NCI-H774 (cell line): ENCODE results near the gene CXorf58.
"Not testable (repeated sequence)": the region's sequence is repeated elsewhere in the genome, so short reads cannot be mapped to it uniquely, and the experiment has no call there.

Source experiments
- DNase-seq: peaks from one replicate; lab custom pipeline; 2025; lab: John Stamatoyannopoulos, UW

Gene CXorf58, protein sequence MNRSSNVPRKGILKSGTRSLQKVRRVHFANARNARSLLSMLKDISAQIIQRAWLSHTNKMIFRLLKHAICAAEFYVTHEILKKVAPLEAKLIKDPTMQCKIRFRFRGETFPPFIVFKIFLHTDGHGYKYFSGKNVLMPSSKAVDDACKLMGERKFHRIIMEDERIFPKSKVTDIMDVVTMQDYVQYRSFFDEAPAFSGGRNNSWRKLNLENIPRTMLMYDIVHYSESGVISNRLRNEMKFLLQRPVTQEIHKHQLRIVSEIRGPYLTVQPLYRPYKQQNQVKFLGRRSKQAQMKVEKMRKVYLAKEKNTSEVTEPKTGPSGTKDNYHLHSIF

DNA sequence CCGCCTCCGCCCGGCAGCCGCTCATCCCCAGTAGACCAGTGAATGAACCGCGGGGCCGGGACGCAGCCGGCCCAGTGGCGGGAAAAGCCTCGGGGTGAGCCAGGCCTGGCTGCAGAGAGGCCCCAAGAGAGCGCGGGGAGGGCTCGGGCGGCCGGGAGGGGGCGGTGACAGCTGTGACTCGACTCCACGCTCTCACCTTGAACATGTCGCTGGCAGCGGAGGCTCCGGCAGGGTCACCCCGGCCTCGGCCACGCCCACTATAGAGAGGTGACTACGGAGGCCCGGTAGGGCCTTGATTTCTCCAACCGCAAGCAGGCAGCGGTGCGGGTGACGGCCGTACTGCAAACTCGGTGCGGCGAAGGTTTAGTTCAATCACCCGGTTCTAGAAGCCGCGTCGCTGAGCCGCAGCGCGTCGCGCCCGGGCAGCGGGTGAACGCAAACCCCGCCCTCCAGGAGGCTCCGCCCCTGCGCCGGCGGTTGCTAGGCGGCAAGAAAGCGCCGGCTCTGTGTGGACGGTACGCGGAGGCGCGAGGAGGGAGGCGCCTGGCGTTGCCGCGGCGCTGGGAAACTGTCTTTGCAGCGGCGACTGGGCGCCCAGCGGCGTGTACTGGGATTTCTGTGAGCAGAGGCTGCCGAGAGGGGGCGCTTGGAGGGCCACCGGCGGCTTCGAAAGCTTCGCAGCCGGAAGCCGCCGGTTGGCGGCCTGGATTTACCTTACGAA is at the start of gene CXorf58, which contains the start of gene APOO:
Gene CXorf58, plus strand, starts transcription at position 509 of the 721 bp plus-strand sequence. CDS start 2,297 bp downstream, outside the sequence.
Gene APOO, minus strand, starts transcription at position 441 of the 721 bp plus-strand sequence. Its CDS starts 236 bp downstream, at position 205.
- DNase-seq, result peak; percentile 91

DNA sequence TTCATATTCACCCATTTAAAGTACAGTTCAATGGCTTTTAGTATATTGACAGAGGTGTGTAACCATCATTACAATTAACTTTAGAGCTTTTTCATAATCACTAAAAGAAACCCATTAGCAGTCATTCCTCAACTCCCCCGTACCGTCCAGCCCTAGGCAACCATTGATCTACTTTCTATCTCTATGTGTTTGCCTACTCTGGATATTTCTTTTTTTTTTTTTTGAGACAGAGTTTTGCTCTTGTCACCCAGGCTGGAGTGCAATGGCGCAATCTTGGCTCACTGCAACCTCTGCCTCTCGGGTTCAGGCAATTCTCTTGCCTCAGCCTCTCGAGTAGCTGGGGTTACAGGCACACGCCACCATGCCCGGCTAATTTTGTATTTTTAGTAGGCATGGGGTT is 48.6 kb upstream of the CXorf58 start:
- DNase-seq, result not testable (repeated sequence)

DNA sequence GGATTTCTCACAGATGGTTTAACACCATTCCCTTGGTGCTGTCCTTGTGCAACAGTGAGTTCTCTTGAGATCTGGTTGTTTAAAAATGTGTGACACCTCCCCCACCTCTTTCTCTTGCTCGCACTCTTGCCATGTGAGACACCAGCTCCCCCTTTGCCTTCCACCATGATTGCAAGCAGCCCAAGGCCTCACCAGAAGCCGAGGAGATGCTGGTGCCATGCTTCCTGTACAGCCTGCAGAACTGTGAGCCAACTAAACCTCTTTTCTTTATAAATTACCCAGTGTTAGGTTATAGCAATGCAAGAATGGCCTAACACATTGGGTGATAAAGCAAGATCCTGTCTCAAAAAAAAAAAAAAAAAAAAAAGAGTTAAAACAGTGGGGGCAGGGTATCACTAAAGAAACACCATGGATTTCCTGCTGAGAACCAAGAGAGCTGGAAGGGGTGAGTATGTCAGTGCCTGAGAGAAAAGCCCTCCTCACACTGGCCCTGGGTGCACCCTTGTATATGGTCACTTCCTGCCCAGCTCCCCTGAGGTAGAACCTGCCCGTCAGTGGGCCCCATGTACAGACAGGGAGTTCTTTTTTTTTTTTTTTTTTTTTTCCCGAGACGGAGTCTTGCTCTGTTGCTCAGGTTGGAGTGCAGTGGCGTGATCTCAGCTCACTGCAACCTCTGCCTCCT is 46.5 kb upstream of the CXorf58 start:
- DNase-seq, result no peak

DNA sequence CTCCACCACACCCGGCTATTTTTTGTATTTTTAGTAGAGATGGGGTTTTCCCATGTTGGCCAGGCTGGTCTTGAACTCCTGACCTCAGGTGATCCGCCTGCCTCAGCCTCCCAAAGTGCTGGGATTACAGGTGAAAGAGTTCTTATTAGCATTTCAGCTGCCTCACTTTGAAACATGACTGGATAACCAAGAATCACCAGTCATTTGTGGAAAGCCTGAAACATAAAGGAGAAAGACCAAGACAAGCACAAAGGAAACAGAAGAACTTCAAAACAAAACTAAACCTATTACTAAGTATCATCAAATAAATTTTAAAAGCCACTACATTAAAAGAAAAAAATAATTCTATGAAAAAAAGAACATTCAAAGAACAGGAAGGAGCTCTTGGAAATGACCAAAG is 45.9 kb upstream of the CXorf58 start:
- DNase-seq, result not testable (repeated sequence)

DNA sequence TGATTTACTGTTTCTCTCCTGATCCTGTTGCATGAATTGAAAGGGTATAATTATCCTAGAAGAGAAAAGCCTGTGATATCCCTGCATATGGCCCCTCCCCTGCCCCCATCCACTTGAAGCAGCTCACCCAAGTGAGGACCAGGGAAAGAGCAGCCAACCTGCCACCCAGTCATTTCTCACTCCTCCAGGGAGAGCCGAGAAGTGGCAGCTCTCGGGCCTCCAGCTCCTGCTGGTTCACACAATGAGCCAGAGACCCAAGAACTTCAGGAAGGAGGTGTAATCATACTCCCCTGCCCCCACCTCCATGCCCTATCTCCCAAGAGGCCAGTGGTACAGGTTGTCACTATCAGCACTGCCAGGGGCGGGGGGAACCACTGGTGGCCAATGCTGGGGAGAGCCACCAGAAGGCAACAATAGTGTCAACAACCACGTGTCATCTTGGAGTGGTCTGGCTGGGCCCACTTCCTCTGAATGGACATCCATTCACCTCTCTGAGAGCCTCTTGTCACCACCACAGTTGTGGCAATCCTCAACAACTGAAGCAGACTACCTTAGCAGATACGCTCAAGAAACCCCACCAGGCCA is 43.0 kb upstream of the CXorf58 start:
- no peak for DNase-seq

DNA sequence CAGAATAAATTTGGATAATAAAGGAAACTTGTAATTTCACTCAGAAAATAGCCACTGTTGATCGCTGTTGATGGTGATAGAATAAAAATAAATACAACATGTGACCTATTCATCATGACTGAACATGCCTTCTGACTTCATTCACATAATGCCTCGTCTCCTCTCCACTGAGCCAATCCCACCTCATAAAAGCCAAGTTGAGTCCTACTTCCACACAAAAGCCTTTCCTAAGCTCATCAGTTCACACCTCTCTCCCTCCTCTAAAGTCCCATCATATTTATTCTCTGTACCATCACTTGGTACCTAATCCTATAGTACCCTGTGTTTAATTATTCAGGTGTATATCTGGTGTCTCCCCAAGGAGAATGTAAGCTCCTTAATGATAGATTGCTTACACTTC is 37.8 kb upstream of the CXorf58 start:
- no peak for DNase-seq

DNA sequence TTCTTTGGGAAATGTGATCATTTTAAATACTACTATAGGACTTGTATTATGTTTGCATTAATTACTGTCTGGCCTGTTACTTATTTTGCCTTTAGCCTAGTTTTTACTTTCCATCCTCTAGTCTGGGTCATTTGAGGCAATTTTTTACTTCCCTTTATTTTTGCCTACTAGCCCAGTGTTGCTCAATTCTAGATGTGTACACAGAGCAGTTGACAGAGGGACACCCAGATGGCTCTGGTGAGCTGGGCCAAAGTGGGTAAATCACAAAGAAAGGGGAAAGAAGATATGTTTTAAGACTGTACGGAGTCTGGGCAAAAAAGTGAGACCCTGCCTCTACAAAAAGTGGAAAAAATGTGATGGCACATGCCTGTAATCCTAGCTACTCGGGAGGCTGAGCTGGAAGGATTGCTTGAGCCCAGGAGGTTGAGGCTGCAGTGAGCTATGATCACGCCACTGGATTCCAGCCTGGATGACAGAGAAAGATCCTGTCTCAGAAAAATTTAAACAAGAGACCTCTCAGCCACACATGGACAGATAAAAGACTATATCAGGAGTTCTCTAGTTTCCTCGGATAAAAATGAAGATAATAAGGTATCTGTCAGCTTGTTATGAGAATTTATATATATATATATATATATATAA is 35.8 kb upstream of the CXorf58 start:
- DNase-seq, result no peak

DNA sequence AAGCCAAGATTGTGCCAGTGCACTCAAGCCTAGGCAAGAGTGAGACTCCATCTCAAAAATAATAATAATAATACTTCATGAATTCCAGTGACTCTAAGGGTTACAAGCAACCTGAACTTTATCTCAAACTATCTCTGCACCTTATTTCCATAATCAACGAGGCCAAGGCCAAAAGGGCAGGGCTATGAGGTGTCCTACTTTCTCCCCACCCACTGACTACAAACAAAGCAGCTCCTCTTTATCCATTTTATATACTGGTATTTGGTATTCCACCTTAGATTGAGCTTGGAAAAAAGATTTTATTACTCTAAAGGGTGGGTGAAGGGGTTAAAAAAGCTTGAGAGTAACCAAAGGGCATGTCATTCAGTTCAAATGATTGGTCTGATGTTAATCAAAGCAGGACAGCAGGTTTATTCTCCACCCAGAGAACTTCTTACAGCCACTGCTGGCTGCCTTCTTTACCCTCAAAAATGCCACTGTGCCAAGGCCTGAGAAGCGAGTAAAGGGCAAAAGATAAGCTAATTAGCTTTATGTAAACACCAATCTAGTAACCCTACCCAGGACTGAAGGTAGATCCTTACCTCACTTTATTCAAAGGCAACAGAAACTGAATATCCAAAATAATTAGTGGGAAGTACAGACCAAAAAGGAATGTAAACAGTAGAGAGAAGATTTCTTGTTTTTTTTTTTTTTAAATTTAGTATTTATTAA is 28.3 kb upstream of the CXorf58 start:
- DNase-seq, result no peak

DNA sequence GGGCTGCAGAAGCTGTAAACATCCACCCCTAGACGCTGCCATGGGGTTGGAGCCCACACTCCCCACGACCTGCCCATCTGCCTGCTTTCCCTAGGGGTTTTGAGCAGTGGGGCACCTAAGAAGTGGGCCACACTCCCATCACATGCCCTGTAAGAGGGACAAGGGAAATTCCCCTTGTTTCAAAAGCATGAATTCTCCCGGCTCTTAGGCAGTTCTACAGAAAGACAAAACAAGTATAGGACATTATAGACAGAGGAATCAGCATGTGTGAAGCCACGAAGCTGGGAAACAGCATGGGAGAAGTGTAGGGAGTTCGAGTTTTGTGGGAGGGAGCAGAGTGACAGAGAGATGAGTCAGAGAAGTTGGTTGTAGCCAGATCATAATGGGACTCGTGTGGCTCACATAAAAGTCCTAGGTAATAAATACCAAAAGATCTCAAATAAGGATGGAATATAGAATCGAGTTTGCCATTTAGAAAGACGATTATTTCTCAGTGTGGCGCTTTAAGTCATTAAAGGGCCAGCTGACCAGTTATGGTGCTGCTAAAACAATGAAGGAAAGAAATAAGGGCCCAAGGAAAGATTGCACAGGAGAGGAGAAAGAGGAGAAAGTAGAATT is 24.0 kb upstream of the CXorf58 start:
- no peak for DNase-seq

DNA sequence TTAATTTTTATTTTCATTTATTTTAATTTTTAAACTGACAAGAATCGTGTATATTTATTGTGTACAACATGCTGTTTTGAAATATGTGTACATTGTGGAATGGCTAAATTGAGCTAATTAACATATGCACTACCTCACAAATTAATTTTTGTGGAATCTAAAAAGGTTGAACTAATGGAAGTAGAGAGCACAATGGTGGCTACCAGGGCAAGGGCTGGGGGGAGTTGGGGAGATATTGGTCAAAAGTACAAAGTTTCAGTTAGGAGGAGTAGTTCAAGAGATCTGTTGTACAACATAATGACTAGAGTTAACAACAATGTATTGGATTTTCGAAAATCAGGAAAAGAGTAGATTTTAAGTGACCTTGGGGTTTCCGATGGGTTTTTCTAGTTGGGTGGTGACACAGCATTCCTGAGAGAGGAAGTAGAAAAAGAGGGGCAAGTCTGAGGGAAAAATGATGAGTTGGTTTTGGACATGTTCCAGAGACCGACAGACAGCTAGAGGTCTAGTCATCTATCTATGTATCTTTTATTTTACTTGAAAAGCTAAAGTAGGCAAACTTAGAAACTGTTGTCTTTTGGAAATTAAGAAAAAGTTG is 23.3 kb upstream of the CXorf58 start:
- no peak for DNase-seq

DNA sequence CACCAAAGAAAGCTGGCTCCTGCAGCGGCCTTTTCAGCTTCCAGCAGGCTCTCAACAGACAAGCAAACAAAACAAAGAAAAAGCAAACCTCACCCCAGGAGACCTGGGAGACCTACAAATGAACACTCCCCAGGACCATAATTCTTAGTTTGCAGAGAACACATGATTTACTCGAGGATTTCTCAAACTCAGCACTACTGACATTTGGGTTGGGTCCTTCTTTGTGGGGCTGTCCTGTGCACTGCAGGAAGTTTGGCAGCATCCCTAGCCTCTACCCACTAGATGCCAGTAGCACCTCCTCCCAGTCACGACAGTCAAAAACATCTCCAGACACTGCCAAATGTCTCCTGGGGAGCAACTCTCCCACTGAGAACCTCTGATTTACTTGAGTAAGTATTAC is 22.0 kb upstream of the CXorf58 start:
- DNase-seq, result peak; percentile 0

DNA sequence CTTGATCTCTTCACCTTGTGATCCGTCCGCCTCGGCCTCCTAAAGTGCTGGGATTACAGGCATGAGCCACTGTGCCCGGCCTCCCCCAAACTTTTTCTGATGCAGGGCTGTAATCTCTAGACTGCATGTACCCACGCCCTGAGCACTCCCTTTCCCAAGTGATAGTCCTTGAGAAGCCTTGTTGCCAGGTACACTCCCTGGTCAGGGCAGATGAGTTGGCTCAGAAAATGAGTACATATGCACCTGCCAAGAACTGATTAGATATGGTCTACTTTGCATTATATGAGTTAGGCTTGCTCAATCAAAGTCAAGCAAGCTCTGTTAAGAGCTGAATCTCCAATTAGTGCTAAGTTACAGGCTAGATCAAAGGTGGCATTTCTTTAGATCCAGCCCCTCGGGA is 20.4 kb upstream of the CXorf58 start:
- DNase-seq, result no peak

DNA sequence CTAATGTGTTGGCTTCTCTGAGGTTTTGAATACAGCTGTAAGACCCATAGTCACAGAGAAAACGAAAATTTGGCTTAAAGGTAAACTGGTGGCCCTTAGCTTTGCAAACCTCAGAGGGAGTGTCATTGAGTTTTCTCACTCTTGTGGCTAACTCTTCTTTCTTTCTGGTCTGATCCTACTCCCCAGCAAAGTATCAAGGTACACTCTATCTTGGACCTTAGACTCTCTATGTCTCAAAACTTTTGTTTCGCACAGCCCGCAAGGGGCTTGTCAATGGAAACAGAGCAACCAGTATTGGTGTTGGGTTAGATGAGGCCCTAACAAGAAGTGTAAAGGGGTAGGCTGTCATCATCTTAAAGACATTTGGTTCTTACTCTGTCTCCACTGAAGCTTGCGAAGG is 19.9 kb upstream of the CXorf58 start:
- no peak for DNase-seq

DNA sequence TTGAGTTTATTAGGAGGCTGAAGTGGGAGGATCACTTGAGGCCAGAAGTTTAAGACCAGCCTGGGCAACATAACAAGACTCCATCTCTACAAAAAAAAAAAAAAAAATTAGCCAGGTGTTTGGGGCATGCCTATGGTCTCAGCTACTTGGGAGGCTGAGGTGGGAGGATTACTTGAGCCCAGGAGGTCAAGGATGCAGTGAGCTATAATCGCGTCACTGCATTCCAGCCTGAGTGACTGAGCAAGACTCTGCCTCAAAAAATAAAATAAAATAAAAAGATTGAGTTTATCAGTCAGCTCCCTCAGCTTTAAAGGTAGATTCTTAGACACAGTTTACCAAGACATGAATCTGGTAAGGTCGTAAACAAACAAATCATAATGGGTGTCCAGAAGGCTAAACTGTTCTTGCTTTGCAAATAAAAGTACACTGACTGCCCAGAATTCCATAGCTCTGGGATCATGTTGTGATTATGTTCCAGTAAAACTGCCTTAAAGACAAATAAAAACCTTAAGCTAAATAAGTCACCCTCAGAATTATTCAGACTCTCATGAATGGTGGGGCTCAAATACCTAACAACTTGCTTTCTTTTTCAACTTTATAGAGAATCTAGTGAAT is 18.8 kb upstream of the CXorf58 start:
- no peak for DNase-seq

DNA sequence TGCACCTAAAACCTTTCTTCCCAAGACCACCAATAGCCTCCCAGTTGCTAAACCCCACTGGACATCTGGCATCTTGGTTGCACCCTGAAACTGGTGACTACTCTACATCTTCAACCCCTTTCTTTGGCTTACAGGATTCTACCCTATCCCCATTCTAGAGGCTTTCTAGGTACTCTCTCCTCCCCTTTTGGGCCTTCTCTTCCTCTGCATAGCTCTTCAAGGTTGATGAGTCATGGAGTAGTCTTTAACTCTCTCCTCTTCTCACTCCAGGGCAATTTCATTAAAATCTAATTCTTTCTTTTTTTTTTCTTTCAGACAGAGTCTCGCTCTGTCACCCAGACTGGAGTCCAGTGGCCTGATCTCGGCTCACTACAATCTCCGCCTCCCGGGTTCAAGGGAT is 16.9 kb upstream of the CXorf58 start:
- DNase-seq, result no peak

DNA sequence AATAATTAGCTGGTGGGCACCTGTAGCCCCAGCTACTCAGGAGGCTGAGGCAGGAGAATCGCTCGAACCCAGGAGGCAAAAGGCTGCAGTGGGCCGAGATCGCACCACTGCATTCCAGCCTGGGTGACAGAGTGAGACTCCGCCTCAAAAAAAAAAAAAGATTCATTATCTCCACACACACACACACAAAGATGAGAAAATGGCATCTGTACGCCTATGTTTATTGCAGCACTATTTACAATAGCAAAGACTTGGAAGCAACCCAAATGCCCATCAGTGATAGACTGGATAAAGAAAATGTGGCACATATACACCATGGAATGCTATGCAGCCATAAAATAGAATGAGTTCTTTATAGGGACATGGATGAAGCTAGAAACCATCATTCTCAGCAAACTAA is 12.8 kb upstream of the CXorf58 start:
- not testable (repeated sequence) for DNase-seq

DNA sequence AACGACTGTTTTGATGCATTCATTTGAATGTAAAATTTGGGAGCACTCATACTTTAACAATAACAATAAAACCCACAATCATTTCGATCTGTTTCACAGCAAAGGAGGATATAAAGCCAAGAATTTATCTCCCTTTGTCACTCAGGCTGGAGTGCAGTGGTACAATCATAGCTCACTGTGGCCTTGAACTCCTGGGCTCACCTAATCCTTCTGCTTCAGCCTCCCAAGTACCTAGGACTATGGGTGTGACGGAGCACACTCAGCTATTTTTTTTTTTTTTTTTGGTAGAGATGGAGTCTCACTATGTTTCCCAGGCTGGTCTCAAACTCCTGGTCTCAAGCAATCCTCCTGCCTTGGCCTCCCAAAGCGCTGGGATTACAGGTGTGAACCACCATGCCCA is 11.3 kb upstream of the CXorf58 start:
- DNase-seq, result not testable (repeated sequence)

DNA sequence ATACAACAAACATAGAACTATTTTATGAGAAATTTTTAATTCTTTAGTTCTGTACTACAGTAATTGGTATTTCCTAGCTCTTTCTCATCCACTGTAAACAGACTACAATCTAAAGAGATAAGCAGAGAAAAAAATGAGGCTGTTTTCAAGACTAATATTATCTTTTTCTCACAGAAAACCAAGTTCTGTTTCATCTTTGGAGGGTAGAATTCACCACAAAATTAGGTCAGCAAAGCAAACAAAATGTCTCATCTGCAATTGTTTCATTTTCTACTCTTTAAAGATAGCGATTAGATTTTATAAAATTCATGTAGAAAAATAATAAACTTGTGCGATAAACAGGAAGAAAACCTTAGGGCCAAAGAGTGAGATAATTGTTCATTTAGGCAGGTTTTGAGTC is 10.8 kb upstream of the CXorf58 start:
- DNase-seq, result no peak

DNA sequence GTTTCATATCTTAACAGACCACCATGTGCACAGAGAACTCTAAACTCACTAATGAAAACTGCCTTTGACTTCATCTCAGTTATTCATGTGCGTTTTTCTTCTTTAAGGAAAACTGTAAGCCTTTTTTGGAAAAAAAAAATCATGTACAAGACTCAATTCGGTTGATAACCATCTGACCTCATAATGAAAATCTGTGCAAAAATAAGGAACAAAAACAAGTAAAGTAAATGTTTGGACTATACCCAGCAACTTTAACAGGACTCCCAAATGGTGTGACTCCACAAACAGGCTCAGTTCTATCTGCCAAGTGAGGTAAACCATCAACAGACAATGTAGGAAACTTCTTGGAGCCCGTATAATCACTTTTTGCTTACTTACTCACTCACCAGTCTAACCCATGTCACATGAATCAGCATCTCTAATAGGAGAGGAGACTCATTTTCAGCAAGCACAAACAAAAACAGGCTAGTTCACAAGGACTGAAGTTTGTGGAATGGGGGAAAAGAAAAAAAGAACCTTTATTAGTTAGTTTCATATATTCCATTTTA is 9.3 kb upstream of the CXorf58 start:
- DNase-seq, result no peak
